GM12878 (cell line): ENCODE measurements around the gene LRRC40. TPM values are rescaled to one million over a fixed set of nuclear protein-coding genes. Genes with fewer than 3 reads are reported as not detected.

Source experiments
- ATAC-seq: fragments of 200-7000 bp; cut with Tn5 transposase; 3 replicates; pipeline ENCODE4 v1.9.1; 2020; ENCODE audit warnings: mild to moderate bottlenecking, moderate library complexity
- BruUV-seq: library from RNA; stranded (reverse); fragments of 400-500 nt; replicated peaks from 2 replicates; lab custom pipeline; 2021; lab: Mats Ljungman, UMichigan
- CTCF ChIA-PET: fragments of 300-600 bp; sonication (Branson Sonifier 250); formaldehyde crosslinking; extraction: SDS; loops from one replicate; lab custom pipeline; 2021; ENCODE audit warnings: inconsistent platforms; lab: Yijun Ruan, JAX
- POLR2A ChIA-PET: fragments of 350-600 bp; formaldehyde crosslinking; extraction: SDS; loops from one replicate; lab custom pipeline; 2021; ENCODE audit warnings: inconsistent platforms; lab: Charles Lee
- RAD21 ChIA-PET: fragments of 300-600 bp; sonication (Branson Sonifier 250); formaldehyde crosslinking; loops from one replicate; lab custom pipeline; 2023; ENCODE audit warnings: antibody characterized with exemption; ENCODE audit not compliant: unreplicated experiment; lab: Charles Lee
- SMC1A ChIA-PET: fragments of 300-600 bp; sonication (Branson Sonifier 250); formaldehyde crosslinking; loops from one replicate; lab custom pipeline; 2023; ENCODE audit not compliant: unreplicated experiment, uncharacterized antibody; lab: Charles Lee
- DNase-seq: peaks from one replicate; pipeline ENCODE4 v3.0.0-alpha.2; 2011; ENCODE audit warnings: low read depth, low spot score
- FAIRE-seq: peaks from 3 replicates; lab custom pipeline; 2011; peaks lifted over from hg19 to GRCh38; lab: Jason Lieb, UNC
- H2AFZ ChIP-seq: 2 replicates; pipeline ENCODE4 v1.6.0; 2011; ENCODE audit warnings: low read depth, low read length, control low read depth; ENCODE audit not compliant: control insufficient read depth
- H3K27ac ChIP-seq: 2 replicates; pipeline ENCODE4 v1.5.1; 2011; ENCODE audit warnings: control low read depth; ENCODE audit not compliant: control insufficient read depth, insufficient read depth
- H3K27me3 ChIP-seq, 2 experiments: replicated peaks in 1 of 2; 2 replicates each; pipeline versions ENCODE4 v1.6.0 to v1.6.1; 2011; ENCODE audit warnings: low read length in 1 of 2; ENCODE audit not compliant: control insufficient read depth in 2 of 2, insufficient read depth in 2 of 2
- H3K36me3 ChIP-seq, 2 experiments: 2 replicates each; pipeline ENCODE4 v1.5.1; 2011; ENCODE audit warnings: low read length in 1 of 2; ENCODE audit not compliant: control insufficient read depth in 2 of 2, insufficient read depth in 2 of 2
- H3K4me1 ChIP-seq: 2 replicates; pipeline ENCODE4 v1.6.1; 2011; ENCODE audit warnings: mild to moderate bottlenecking, low read length, moderate library complexity, mixed read lengths; ENCODE audit not compliant: control insufficient read depth, insufficient read depth
- H3K4me2 ChIP-seq: 2 replicates; pipeline ENCODE4 v1.6.0; 2011; ENCODE audit warnings: control low read depth; ENCODE audit not compliant: control insufficient read depth, insufficient read depth
- H3K4me3 ChIP-seq: fragments of 200-600 bp; sonication (generic); 2 replicates; pipeline ENCODE4 v1.5.1; 2016
- H3K79me2 ChIP-seq: 2 replicates; pipeline ENCODE4 v1.6.0; 2011; ENCODE audit warnings: low read length; ENCODE audit not compliant: control insufficient read depth, insufficient read depth
- H3K9ac ChIP-seq: 2 replicates; pipeline ENCODE4 v1.8.0; 2011; ENCODE audit warnings: low read length, control low read depth, mixed read lengths; ENCODE audit not compliant: control insufficient read depth, insufficient read depth
- H3K9me3 ChIP-seq: replicated peaks from 3 replicates; pipeline ENCODE4 v1.5.1; 2011; ENCODE audit warnings: mild to moderate bottlenecking, low read length; ENCODE audit not compliant: control insufficient read depth, insufficient read depth
- H4K20me1 ChIP-seq: 2 replicates; pipeline ENCODE4 v1.6.0; 2011; ENCODE audit not compliant: control insufficient read depth, insufficient read depth
- MLLT1 ChIP-seq: fragments of 450-650 bp; IDR thresholded peaks from 2 replicates; pipeline ENCODE4 v1.6.1; 2016; ENCODE audit warnings: mild to moderate bottlenecking
- PKNOX1 ChIP-seq: fragments of 450-650 bp; IDR thresholded peaks from 2 replicates; pipeline ENCODE4 v1.6.1; 2016; ENCODE audit warnings: mild to moderate bottlenecking
- POLR2A ChIP-seq: IDR thresholded peaks from 2 replicates; pipeline ENCODE4 v1.6.1; 2011; ENCODE audit warnings: low read depth, mild to moderate bottlenecking, low read length
- RB1 ChIP-seq: fragments of 450-650 bp; formaldehyde crosslinking; IDR thresholded peaks from 2 replicates; pipeline ENCODE4 v1.6.1; 2017; ENCODE audit warnings: mild to moderate bottlenecking, borderline replicate concordance
- SIN3A ChIP-seq: IDR thresholded peaks from 2 replicates; pipeline ENCODE4 v1.6.1; 2012; ENCODE audit warnings: low read depth, low read length, improper control_type of control experiment
- STAT3 ChIP-seq: IDR thresholded peaks from 2 replicates; pipeline ENCODE4 v1.6.1; 2011; ENCODE audit warnings: low read depth, low read length, improper control_type of control experiment
- TAF1 ChIP-seq: IDR thresholded peaks from 2 replicates; pipeline ENCODE4 v1.6.1; 2011; ENCODE audit warnings: mild to moderate bottlenecking, low read depth, low read length, borderline replicate concordance
- ZBTB4 ChIP-seq: fragments of 450-650 bp; formaldehyde crosslinking; IDR thresholded peaks from 2 replicates; pipeline ENCODE4 v1.4.0; 2022; ENCODE audit warnings: mild to moderate bottlenecking, moderate library complexity
- in situ Hi-C: fragments of 300-500 bp; cut with MboI; formaldehyde crosslinking; loops from 9 replicates; pipeline ENCODE4 v1.14.3; 2018; ENCODE audit warnings: mixed read lengths
- intact Hi-C: fragments of 100-400 bp; cut with micrococcal nuclease; formaldehyde crosslinking; loops from one replicate; pipeline ENCODE4 v1.14.2; 2022; ENCODE audit not compliant: unreplicated experiment
- polyA plus RNA-seq, 11 experiments: library from polyadenylated mRNA; depleted of rRNA in 4 of 11; unstranded in 6 of 11; stranded (reverse) in 5 of 11; fragments of >200 nt; fragmentation: Nextera tagmentation in 4 of 11; fragmentation: Illumina TruSeq in 1 of 11; extraction: Ambion mirVana in 4 of 11; extraction: Trizol in 1 of 11; gene quantifications; 1 replicate in 1 of 11; 2 replicates in 10 of 11; pipeline versions ENCODE4 v1.2.1 to v1.2.3, GENCODE V29; 2011 to 2016; ENCODE audit warnings: inconsistent platforms in 2 of 11, missing spikeins in 2 of 11, low read depth in 1 of 11
- total RNA-seq, 4 experiments: library from RNA; depleted of rRNA in 3 of 4; stranded (reverse); fragments of >200 nt in 3 of 4; fragmentation: Illumina TruSeq in 1 of 4; extraction: Trizol in 1 of 4; gene quantifications; 2 replicates each; pipeline versions ENCODE4 v1.2.1 to v1.2.3, GENCODE V29; 2013 to 2021
- TF ChIP-seq, protein P1 (sequence below): IDR thresholded peaks from 2 replicates; pipeline ENCODE4 v1.6.1; 2012; ENCODE audit warnings: low read depth, low read length, improper control_type of control experiment

LRRC40 gene
- total and polyA plus RNA-seq, 10 of the 15 experiments (the other 5 are each of a cell fraction or from before 2014, with no cell fraction given) = 19.5 to 44.3 (median 30.9) TPM

GRCh38 chr1:70247768-70248167 is 42.4 kb upstream of the LRRC40 start:
- no peak overlapping the region for H3K9ac ChIP-seq
- no peak overlapping the region for H3K4me2 ChIP-seq
- no peak overlapping the region for H3K4me3 ChIP-seq
- no peaks in the 10 kb centered on the region for H3K79me2 ChIP-seq
- intact Hi-C loops = loop anchor here (5.0 kb wide), 1 partner anchor 115 kb away; no protein-coding TSS in a partner anchor
- in situ Hi-C loops = no loop called here
- H3K4me1 ChIP-seq = no peaks in the 10 kb centered on the region
- RAD21 ChIA-PET = interaction anchor here (1.2 kb wide), 1 partner anchor 163 kb away, joined by 4 read pairs; the partner anchor contains the start of gene CTH
- POLR2A ChIA-PET = no interaction called here
- SMC1A ChIA-PET = interaction anchor here (1.0 kb wide), 1 partner anchor 38 kb away, joined by 3 read pairs; no protein-coding TSS in a partner anchor
- ATAC-seq (no peak), DNase-seq (no peak), FAIRE-seq (no peak)
- BruUV-seq = no TSS peak
- CTCF ChIA-PET = interaction anchor here (2.4 kb wide), 1 partner anchor 15 kb away, joined by 5 read pairs; no protein-coding TSS in a partner anchor
- H3K9me3 ChIP-seq = no peaks in the 10 kb centered on the region
- H2AFZ ChIP-seq = no peak overlapping the region
- no peaks in the 10 kb centered on the region for H4K20me1 ChIP-seq
- peaks cover 6 to 39% of the 10 kb centered on the region in 2 experiments for H3K36me3 ChIP-seq
- H3K27ac ChIP-seq = no peak overlapping the region
- no peaks in the 10 kb centered on the region for H3K27me3 ChIP-seq
- TF ChIP-seq RB1 (no peak), PKNOX1 (peak; percentile 75)

GRCh38 chr1:70247122-70247521 is 41.7 kb upstream of the LRRC40 start:
- FAIRE-seq = no peak
- no peak overlapping the region for H3K4me2 ChIP-seq
- no peak overlapping the region for H2AFZ ChIP-seq
- POLR2A ChIA-PET = no interaction called here
- H3K9me3 ChIP-seq = no peaks in the 10 kb centered on the region
- ATAC-seq = no peak
- in situ Hi-C loops = no loop called here
- RAD21 ChIA-PET = interaction anchor here (1.2 kb wide), 1 partner anchor 164 kb away, joined by 4 read pairs; the partner anchor contains the start of gene CTH
- no peak overlapping the region for H3K4me3 ChIP-seq
- SMC1A ChIA-PET = interaction anchor here (1.0 to 1.2 kb wide), 3 partner anchors 19 to 37 kb away, joined by 3 read pairs; partner anchors contain the start of gene SRSF11
- no peaks in the 10 kb centered on the region for H3K4me1 ChIP-seq
- DNase-seq = no peak
- no peaks in the 10 kb centered on the region for H4K20me1 ChIP-seq
- no peaks in the 10 kb centered on the region for H3K27me3 ChIP-seq
- no TSS peak for BruUV-seq
- CTCF ChIA-PET = interaction anchor here (2.4 kb wide), 1 partner anchor 16 kb away, joined by 5 read pairs; no protein-coding TSS in a partner anchor
- H3K79me2 ChIP-seq = no peaks in the 10 kb centered on the region
- peaks cover 6 to 39% of the 10 kb centered on the region in 2 experiments for H3K36me3 ChIP-seq
- no peak overlapping the region for H3K27ac ChIP-seq
- intact Hi-C loops = loop anchor here (5.0 kb wide), 1 partner anchor 115 kb away; no protein-coding TSS in a partner anchor
- H3K9ac ChIP-seq = no peak overlapping the region
- TF ChIP-seq RB1 (no peak), STAT3 (no peak), SIN3A (no peak), TAF1 (no peak), ZBTB4 (no peak), MLLT1 (no peak), POLR2A (no peak)
- TF ChIP-seq, protein P1, sequence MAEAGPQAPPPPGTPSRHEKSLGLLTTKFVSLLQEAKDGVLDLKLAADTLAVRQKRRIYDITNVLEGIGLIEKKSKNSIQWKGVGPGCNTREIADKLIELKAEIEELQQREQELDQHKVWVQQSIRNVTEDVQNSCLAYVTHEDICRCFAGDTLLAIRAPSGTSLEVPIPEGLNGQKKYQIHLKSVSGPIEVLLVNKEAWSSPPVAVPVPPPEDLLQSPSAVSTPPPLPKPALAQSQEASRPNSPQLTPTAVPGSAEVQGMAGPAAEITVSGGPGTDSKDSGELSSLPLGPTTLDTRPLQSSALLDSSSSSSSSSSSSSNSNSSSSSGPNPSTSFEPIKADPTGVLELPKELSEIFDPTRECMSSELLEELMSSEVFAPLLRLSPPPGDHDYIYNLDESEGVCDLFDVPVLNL = no peak
